ENCODE results near the gene SLC44A2. TPM values are rescaled to one million over a fixed set of nuclear protein-coding genes. Genes with fewer than 3 reads are reported as not detected.

SLC44A2 gene
- total and polyA plus RNA-seq, 3 experiments from 2014 or later = 70.5 to 285 (median 88.2) TPM

GRCh38 chr19:10686193-10686592, 60.8 kb downstream of the SLC44A2 start:
- CTCF ChIA-PET = no interaction called here

GRCh38 chr19:10686661-10687517, 61.5 kb downstream of the SLC44A2 start:
- Mint-ChIP-seq H3K27me3 (no peaks in the 10 kb centered on the region), H3K36me3 (peaks cover 0 to 95% (median 13%) of the 10 kb centered on the region in 3 donors)

More at GRCh38 chr19:10686193-10686592, 60.8 kb downstream of the SLC44A2 start:
- Histone ChIP-seq H3K36me3 (ENCODE audit: insufficient read depth, low read length) (peaks cover 70% of the 10 kb centered on the region), H3K4me1 (ENCODE audit: insufficient read depth, low read length) (no peaks in the 10 kb centered on the region), H3K27ac (ENCODE audit: low read depth, low read length) (no peak overlapping the region), H3K27me3 (ENCODE audit: insufficient read depth, low read length, poor library complexity, severe bottlenecking) (no peaks in the 10 kb centered on the region), H3K4me3 (ENCODE audit: low read length) (no peak overlapping the region), H3K9me3 (ENCODE audit: low read length) (no peaks in the 10 kb centered on the region)
- H3K4me3 Mint-ChIP-seq = no peak overlapping the region
- POLR2A ChIA-PET = no interaction called here
- H3K27ac Mint-ChIP-seq = no peak overlapping the region
- H3K9me3 Mint-ChIP-seq = no peaks in the 10 kb centered on the region
- H3K36me3 Mint-ChIP-seq = peaks cover 0 to 95% (median 16%) of the 10 kb centered on the region in 3 donors
- H3K27me3 Mint-ChIP-seq = no peaks in the 10 kb centered on the region
- no peaks in the 10 kb centered on the region for H3K4me1 Mint-ChIP-seq
- no peak for DNase-seq

GRCh38 chr19:10687518-10688288, 62.4 kb downstream of the SLC44A2 start:
- no peak for DNase-seq
- Mint-ChIP-seq H3K4me1 (peaks cover 0 to 2% (median 0%) of the 10 kb centered on the region in 3 donors), H3K27ac (peak overlapping the region in 1 of 8 donors; percentile 63), H3K27me3 (no peaks in the 10 kb centered on the region), H3K4me3 (peak overlapping the region in 2 of 7 donors; percentile 27 to 40), H3K9me3 (no peaks in the 10 kb centered on the region), H3K36me3 (peaks cover 0 to 90% (median 13%) of the 10 kb centered on the region in 3 donors)
- Histone ChIP-seq H3K27me3 (ENCODE audit: insufficient read depth, low read length, poor library complexity, severe bottlenecking) (no peaks in the 10 kb centered on the region), H3K27ac (ENCODE audit: low read depth, low read length) (no peak overlapping the region), H3K4me3 (ENCODE audit: low read length) (no peak overlapping the region), H3K9me3 (ENCODE audit: low read length) (no peaks in the 10 kb centered on the region), H3K36me3 (ENCODE audit: insufficient read depth, low read length) (peaks cover 57% of the 10 kb centered on the region), H3K4me1 (ENCODE audit: insufficient read depth, low read length) (no peaks in the 10 kb centered on the region)
- ChIA-PET POLR2A (no interaction called here), CTCF (interaction anchor here (1.5 kb wide), 1 partner anchor 43 kb away, joined by 3 read pairs; no protein-coding TSS in a partner anchor)

More at GRCh38 chr19:10686661-10687517, 61.5 kb downstream of the SLC44A2 start:
- H3K4me3 Mint-ChIP-seq = peak overlapping the region in 1 of 7 donors; percentile 65
- Histone ChIP-seq H3K4me3 (ENCODE audit: low read length) (no peak overlapping the region), H3K27ac (ENCODE audit: low read depth, low read length) (no peak overlapping the region), H3K36me3 (ENCODE audit: insufficient read depth, low read length) (peaks cover 65% of the 10 kb centered on the region), H3K4me1 (ENCODE audit: insufficient read depth, low read length) (no peaks in the 10 kb centered on the region), H3K9me3 (ENCODE audit: low read length) (no peaks in the 10 kb centered on the region), H3K27me3 (ENCODE audit: insufficient read depth, low read length, poor library complexity, severe bottlenecking) (no peaks in the 10 kb centered on the region)
- no peak for DNase-seq
- H3K4me1 Mint-ChIP-seq = no peaks in the 10 kb centered on the region
- POLR2A ChIA-PET = no interaction called here
- peak overlapping the region in 1 of 8 donors; percentile 47 for H3K27ac Mint-ChIP-seq
- H3K9me3 Mint-ChIP-seq = no peaks in the 10 kb centered on the region
- CTCF ChIA-PET = no interaction called here

GRCh38 chr19:10688545-10689280, 63.4 kb downstream of the SLC44A2 start:
- Histone ChIP-seq H3K27me3 (ENCODE audit: insufficient read depth, low read length, poor library complexity, severe bottlenecking) (no peaks in the 10 kb centered on the region), H3K27ac (ENCODE audit: low read depth, low read length) (no peak overlapping the region), H3K4me3 (ENCODE audit: low read length) (no peak overlapping the region), H3K36me3 (ENCODE audit: insufficient read depth, low read length) (peaks cover 48% of the 10 kb centered on the region), H3K4me1 (ENCODE audit: insufficient read depth, low read length) (no peaks in the 10 kb centered on the region), H3K9me3 (ENCODE audit: low read length) (no peaks in the 10 kb centered on the region)
- ChIA-PET CTCF (interaction anchor here (1.5 to 1.9 kb wide), 2 partner anchors 11 to 44 kb away, joined by 3 to 8 read pairs; no protein-coding TSS in a partner anchor), POLR2A (interaction anchor here (0.6 kb wide), 1 partner anchor 43 kb away, joined by 8 read pairs; no protein-coding TSS in a partner anchor)
- Mint-ChIP-seq H3K27me3 (no peaks in the 10 kb centered on the region), H3K27ac (peak overlapping the region in 1 of 8 donors; percentile 63), H3K9me3 (no peaks in the 10 kb centered on the region), H3K4me3 (peak overlapping the region in 1 of 7 donors; percentile 63), H3K4me1 (peaks cover 0 to 3% (median 0%) of the 10 kb centered on the region in 3 donors), H3K36me3 (peaks cover 0 to 80% (median 13%) of the 10 kb centered on the region in 3 donors)
- DNase-seq = no peak

DNA sequence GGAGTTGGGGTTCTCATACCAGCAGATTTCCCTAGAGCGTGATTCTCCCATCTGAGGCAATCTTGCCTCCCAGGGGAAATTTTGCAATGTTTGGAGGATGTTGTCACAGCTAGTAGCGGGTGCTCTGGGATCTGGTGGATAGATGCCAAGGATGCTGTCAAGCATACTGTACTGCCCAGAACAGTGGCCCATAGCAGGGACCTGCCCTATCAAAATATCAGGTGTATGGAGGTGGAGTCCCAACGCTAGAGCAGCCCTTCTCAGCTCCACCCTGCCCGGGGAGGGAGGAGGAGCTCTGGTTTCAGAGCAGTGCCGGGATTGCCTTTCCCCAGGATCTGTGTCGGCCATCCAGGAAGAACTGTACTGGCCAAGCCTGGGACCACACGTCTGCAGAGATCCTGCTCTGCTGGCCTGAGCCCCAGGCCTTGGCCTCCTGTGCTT, 65.0 kb downstream of the SLC44A2 start:
- Histone ChIP-seq H3K27ac (ENCODE audit: low read depth, low read length) (no peak overlapping the region), H3K4me3 (ENCODE audit: low read length) (no peak overlapping the region), H3K36me3 (ENCODE audit: insufficient read depth, low read length) (peaks cover 32% of the 10 kb centered on the region), H3K9me3 (ENCODE audit: low read length) (no peaks in the 10 kb centered on the region), H3K27me3 (ENCODE audit: insufficient read depth, low read length, poor library complexity, severe bottlenecking) (no peaks in the 10 kb centered on the region), H3K4me1 (ENCODE audit: insufficient read depth, low read length) (peaks cover 3% of the 10 kb centered on the region)
- Mint-ChIP-seq H3K4me3 (no peak overlapping the region), H3K27me3 (no peaks in the 10 kb centered on the region), H3K36me3 (peaks cover 0 to 64% (median 6%) of the 10 kb centered on the region in 3 donors), H3K27ac (peak overlapping the region in 1 of 8 donors; percentile 23), H3K9me3 (no peaks in the 10 kb centered on the region), H3K4me1 (peaks cover 5 to 8% (median 6%) of the 10 kb centered on the region in 3 donors)
- ChIA-PET POLR2A (no interaction called here), CTCF (interaction anchor here (1.9 kb wide), 1 partner anchor 9 kb away, joined by 8 read pairs; no protein-coding TSS in a partner anchor)
- no peak for DNase-seq

GRCh38 chr19:10691178-10691881, 66.0 kb downstream of the SLC44A2 start:
- no peak overlapping the region for H3K4me3 ChIP-seq (ENCODE audit: low read length)
- DNase-seq = no peak
- H3K36me3 Mint-ChIP-seq = peaks cover 0 to 57% (median 6%) of the 10 kb centered on the region in 3 donors
- no peak overlapping the region for H3K4me3 Mint-ChIP-seq
- H3K36me3 ChIP-seq (ENCODE audit: insufficient read depth, low read length) = peaks cover 26% of the 10 kb centered on the region
- H3K9me3 Mint-ChIP-seq = no peaks in the 10 kb centered on the region
- H3K27me3 ChIP-seq (ENCODE audit: insufficient read depth, low read length, poor library complexity, severe bottlenecking) = no peaks in the 10 kb centered on the region
- CTCF ChIA-PET = interaction anchor here (0.8 to 1.3 kb wide), 2 partner anchors 10 to 130 kb away, joined by 3 read pairs; partner anchors contain the start of gene QTRT1
- peak overlapping the region in 3 of 8 donors; percentile 21 to 86 (median 29) for H3K27ac Mint-ChIP-seq
- peaks cover 15 to 18% (median 15%) of the 10 kb centered on the region in 3 donors for H3K4me1 Mint-ChIP-seq
- no peak overlapping the region for H3K27ac ChIP-seq (ENCODE audit: low read depth, low read length)
- peaks cover 0 to 3% of the 10 kb centered on the region in 2 donors for H3K27me3 Mint-ChIP-seq
- POLR2A ChIA-PET = no interaction called here
- no peaks in the 10 kb centered on the region for H3K9me3 ChIP-seq (ENCODE audit: low read length)
- H3K4me1 ChIP-seq (ENCODE audit: insufficient read depth, low read length) = peaks cover 6% of the 10 kb centered on the region

- no peaks in the 10 kb centered on the region for H3K9me3 Mint-ChIP-seq
- H3K36me3 Mint-ChIP-seq = peaks cover 0 to 52% (median 6%) of the 10 kb centered on the region in 3 donors
- ChIA-PET POLR2A (no interaction called here), CTCF (interaction anchor here (0.7 to 1.3 kb wide), 3 partner anchors 9 to 131 kb away, joined by 3 read pairs; partner anchors contain the start of gene QTRT1)
- no peaks in the 10 kb centered on the region for H3K9me3 ChIP-seq (ENCODE audit: low read length)
- peak overlapping the region in 3 of 8 donors; percentile 21 to 86 (median 26) for H3K27ac Mint-ChIP-seq
- H3K27me3 Mint-ChIP-seq = peaks cover 3% of the 10 kb centered on the region in 2 donors
- H3K4me3 Mint-ChIP-seq = peak overlapping the region in 1 of 7 donors; percentile 6
- no peak for DNase-seq
- no peak overlapping the region for H3K27ac ChIP-seq (ENCODE audit: low read depth, low read length)
- H3K4me3 ChIP-seq (ENCODE audit: low read length) = no peak overlapping the region
- H3K4me1 ChIP-seq (ENCODE audit: insufficient read depth, low read length) = peaks cover 6% of the 10 kb centered on the region
- H3K4me1 Mint-ChIP-seq = peaks cover 15 to 22% (median 16%) of the 10 kb centered on the region in 3 donors
- no peaks in the 10 kb centered on the region for H3K27me3 ChIP-seq (ENCODE audit: insufficient read depth, low read length, poor library complexity, severe bottlenecking)
- peaks cover 20% of the 10 kb centered on the region for H3K36me3 ChIP-seq (ENCODE audit: insufficient read depth, low read length)
Measured at GRCh38 chr19:10691883-10692282, 66.5 kb downstream of the SLC44A2 start.
